Upper lobe of right lung (tissue), 1 donor: ENCODE measurements around the gene UBL4B. TPM values are rescaled to one million over a fixed set of nuclear protein-coding genes. Genes with fewer than 3 reads are reported as not detected.

Experiments used
- ATAC-seq: fragments of 200-7000 bp; cut with Tn5 transposase; one replicate; pipeline ENCODE4 v1.9.1; 2020; ENCODE audit warnings: mild to moderate bottlenecking, moderate library complexity
- DNase-seq: peaks from one replicate; pipeline ENCODE4 v3.0.0-alpha.2; 2020
- H3K27ac ChIP-seq: fragments of 200-600 bp; one replicate; pipeline ENCODE4 v1.8.0; 2022
- H3K27me3 ChIP-seq: fragments of 200-600 bp; one replicate; pipeline ENCODE4 v1.8.0; 2022; ENCODE audit warnings: mild to moderate bottlenecking
- H3K36me3 ChIP-seq: fragments of 200-600 bp; one replicate; pipeline ENCODE4 v1.8.0; 2022
- H3K4me1 ChIP-seq: fragments of 200-600 bp; one replicate; pipeline ENCODE4 v1.8.0; 2022
- H3K4me3 ChIP-seq: fragments of 200-600 bp; one replicate; pipeline ENCODE4 v1.8.0; 2022; ENCODE audit warnings: mild to moderate bottlenecking
- H3K9me3 ChIP-seq: fragments of 200-600 bp; one replicate; pipeline ENCODE4 v1.8.0; 2022
- CTCF ChIP-seq: fragments of 200-600 bp; IDR thresholded peaks from one replicate; pipeline ENCODE4 v1.8.0; 2022; ENCODE audit warnings: antibody characterized with exemption
- intact Hi-C: fragments of 100-400 bp; cut with DNase I; formaldehyde crosslinking; loops from one replicate; pipeline ENCODE4 v1.11.0; 2022
- total RNA-seq: library from RNA; stranded (reverse); fragmentation: NEBNext Ultra II Directional; extraction: Animal tissue kit (Norgen Biotek cat#: 25700); gene quantifications from one replicate; pipeline ENCODE4 v1.2.1, GENCODE V29; 2021
- donor health status: DM: no; HTN: yes; CAD: no; lungs with severe emphysema.

The UBL4B gene
- total RNA-seq, 1 donor from 2014 or later = not detected

- TF ChIP-seq CTCF = no peak
- Histone ChIP-seq H3K36me3 (no peaks in the 10 kb centered on the region), H3K4me3 (peak overlapping the region; percentile 68), H3K27me3 (no peaks in the 10 kb centered on the region), H3K9me3 (no peaks in the 10 kb centered on the region), H3K27ac (peak overlapping the region; percentile 72), H3K4me1 (peaks cover 10% of the 10 kb centered on the region)
- ATAC-seq = no peak
- intact Hi-C loops = no loop called here
- no peak for DNase-seq
These were observed 29.0 kb upstream of the UBL4B start for GRCh38 chr1:110083061-110083865.

GRCh38 chr1:110083866-110084226 is 28.4 kb upstream of the UBL4B start:
- Histone ChIP-seq H3K4me3 (peak overlapping the region; percentile 68), H3K27me3 (no peaks in the 10 kb centered on the region), H3K4me1 (peaks cover 10% of the 10 kb centered on the region), H3K9me3 (no peaks in the 10 kb centered on the region), H3K27ac (peak overlapping the region; percentile 72), H3K36me3 (no peaks in the 10 kb centered on the region)
- intact Hi-C loops = no loop called here
- TF ChIP-seq CTCF = no peak
- ATAC-seq (peak; percentile 34), DNase-seq (no peak)

DNA sequence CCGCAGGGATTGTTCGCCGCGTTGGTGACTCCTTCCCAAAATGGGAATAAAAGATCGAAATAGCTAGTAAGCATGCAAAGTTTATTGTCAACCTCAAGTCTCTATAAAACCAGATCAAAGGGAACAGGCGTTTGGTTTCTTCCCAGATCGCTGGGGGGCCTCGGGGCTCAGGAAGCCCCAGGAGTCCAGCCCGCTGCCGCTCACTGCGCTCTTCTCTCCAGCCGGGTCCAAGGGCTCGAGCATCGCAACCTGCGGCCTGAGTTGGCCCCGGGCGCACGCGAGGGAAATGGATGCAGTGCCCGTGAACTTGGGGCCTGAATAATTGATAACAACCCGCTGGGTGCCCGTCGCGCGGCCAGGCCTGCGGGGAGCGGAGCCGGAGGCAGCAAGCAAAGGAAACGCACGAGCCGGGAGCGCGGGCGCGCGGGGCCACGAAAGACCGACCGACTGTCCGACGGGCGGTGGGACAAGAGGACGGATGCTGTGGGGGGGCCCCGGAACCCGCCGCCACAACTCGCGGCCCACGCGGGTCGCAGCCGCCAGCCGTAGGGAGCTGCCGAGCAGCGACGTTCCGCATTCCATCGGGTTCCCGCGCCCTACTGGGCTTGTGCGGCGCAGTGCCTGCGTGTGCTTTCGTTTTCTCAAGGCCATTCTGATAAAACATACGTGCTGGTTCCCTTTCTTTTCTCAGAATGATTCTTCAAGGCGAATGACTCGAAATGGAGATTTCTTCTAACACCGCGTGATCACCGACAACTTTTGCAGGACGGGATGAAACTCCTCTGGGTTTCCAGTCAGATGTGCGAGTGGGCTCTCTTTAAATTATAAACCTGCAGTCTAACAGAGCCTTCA is 27.8 kb upstream of the UBL4B start:
- Histone ChIP-seq H3K9me3 (no peaks in the 10 kb centered on the region), H3K27me3 (no peaks in the 10 kb centered on the region), H3K36me3 (no peaks in the 10 kb centered on the region), H3K4me1 (peaks cover 10% of the 10 kb centered on the region), H3K4me3 (peak overlapping the region; percentile 68), H3K27ac (peak overlapping the region; percentile 72)
- intact Hi-C loops = no loop called here
- ATAC-seq = peak; percentile 84
- peak; percentile 83 for DNase-seq
- TF ChIP-seq CTCF = no peak

DNA sequence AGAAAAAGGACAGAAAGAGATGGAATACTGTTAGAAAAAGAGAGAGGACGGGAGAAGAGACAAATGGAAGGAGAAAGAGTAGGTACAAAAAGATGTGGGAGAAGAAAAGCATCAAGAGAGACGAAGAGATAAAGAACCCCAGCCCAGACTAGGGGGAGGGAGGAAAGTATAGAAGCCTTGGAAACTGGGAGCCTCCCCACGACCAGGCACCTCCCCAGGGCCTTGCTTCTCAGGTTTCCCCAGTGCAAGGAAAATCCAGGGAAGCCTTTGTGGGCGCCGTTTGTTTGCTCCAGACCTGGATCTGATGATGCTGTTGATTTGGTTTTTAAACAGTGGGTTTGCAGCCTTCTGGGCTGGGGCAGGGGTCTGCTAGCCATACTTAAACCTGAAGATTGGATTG is 26.6 kb upstream of the UBL4B start:
- TF ChIP-seq CTCF = no peak
- no peaks in the 10 kb centered on the region for H3K36me3 ChIP-seq
- no peak overlapping the region for H3K27ac ChIP-seq
- no peaks in the 10 kb centered on the region for H3K9me3 ChIP-seq
- no peak overlapping the region for H3K4me3 ChIP-seq
- no peak for DNase-seq
- no peaks in the 10 kb centered on the region for H3K27me3 ChIP-seq
- no peak for ATAC-seq
- intact Hi-C loops = no loop called here
- peaks cover 10% of the 10 kb centered on the region for H3K4me1 ChIP-seq

- intact Hi-C loops = no loop called here
- Histone ChIP-seq H3K4me3 (no peak overlapping the region), H3K36me3 (no peaks in the 10 kb centered on the region), H3K27me3 (no peaks in the 10 kb centered on the region), H3K4me1 (peaks cover 10% of the 10 kb centered on the region), H3K9me3 (no peaks in the 10 kb centered on the region), H3K27ac (no peak overlapping the region)
- peak; percentile 18 for ATAC-seq
- no peak for DNase-seq
- TF ChIP-seq CTCF = no peak
These were observed 25.3 kb upstream of the UBL4B start for GRCh38 chr1:110086961-110087360.
